GM12864 (cell line): ENCODE data around the gene MSRB3.

Experiments used
- DNase-seq: peaks from one replicate; pipeline ENCODE4 v3.0.0-alpha.2; 2011; ENCODE audit warnings: low read depth
- H3K4me3 ChIP-seq: 2 replicates; pipeline ENCODE4 v1.5.1; 2011; ENCODE audit warnings: mild to moderate bottlenecking, low read depth, low read length, control low read depth
- CTCF ChIP-seq: IDR thresholded peaks from 2 replicates; pipeline ENCODE4 v1.5.1; 2011; ENCODE audit warnings: low read depth, mild to moderate bottlenecking, moderate library complexity, low read length, control low read depth, inconsistent platforms; ENCODE audit errors: missing control alignments

MSRB3 gene

GRCh38 chr12:65408441-65408840 lies 130.0 kb downstream of the MSRB3 start:
- no peak overlapping the region for H3K4me3 ChIP-seq
- TF ChIP-seq CTCF = no peak
- DNase-seq = no peak

GRCh38 chr12:65409726-65410125 lies 131.2 kb downstream of the MSRB3 start:
- H3K4me3 ChIP-seq = no peak overlapping the region
- no peak for DNase-seq
- TF ChIP-seq CTCF = no peak

DNA sequence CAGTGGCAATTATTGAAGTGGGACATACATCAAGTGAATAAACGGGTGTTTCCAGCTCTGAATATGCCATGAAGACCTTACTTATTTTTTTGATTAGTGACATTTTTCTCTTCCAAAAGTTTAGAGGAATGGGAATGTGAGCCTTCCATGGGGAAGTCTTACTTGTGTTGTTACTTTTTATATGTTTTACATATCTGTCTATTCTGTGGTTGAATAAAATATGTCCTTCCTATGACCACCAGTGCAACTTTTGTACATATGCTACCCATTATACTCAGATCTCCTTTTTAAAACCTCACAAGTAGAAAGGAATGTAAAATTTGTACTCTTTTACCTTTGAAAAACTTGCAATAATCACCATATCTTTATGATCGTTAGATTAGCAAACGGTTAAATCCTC lies 132.7 kb downstream of the MSRB3 start:
- no peak overlapping the region for H3K4me3 ChIP-seq
- no peak for DNase-seq
- no peak for TF ChIP-seq CTCF

DNA sequence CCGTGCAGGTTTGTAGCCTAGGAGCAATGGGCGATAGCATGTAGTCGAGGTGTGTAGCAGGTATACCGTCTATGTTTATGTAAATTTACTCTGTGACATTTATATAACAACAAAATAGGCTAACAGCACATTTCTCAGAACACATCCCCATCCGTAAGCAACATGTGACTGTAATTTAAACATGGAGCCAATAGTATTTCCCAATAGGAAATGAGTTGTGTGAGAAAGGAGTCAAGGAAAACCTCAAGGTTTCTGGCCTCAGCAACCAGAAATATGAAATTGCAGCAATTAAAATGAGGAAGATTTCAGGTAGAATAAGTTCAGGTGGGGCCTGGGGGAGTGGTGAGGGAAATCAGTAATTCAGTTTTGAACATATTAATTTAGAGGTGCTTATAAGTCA lies 136.0 kb downstream of the MSRB3 start:
- TF ChIP-seq CTCF = no peak
- H3K4me3 ChIP-seq = no peak overlapping the region
- no peak for DNase-seq

DNA sequence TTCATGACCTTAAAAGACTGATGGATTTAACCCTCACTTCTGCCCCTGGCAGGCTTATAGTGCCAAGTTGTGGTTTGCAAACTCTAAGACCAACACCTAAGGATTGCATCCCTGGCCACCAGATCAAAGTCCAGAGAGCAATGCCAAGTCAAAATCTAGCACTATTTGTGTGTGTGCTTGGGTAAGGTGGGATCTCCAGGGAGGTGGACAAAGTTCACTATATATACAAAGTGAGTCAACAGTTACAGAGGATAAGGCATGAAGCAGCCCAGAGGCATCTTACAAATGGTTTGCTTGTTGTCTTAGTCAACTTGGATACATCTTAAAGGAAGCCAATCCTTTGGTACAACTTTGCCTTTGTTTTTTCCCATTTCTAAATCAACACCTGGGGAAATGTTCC lies 137.3 kb downstream of the MSRB3 start:
- DNase-seq = no peak
- no peak overlapping the region for H3K4me3 ChIP-seq
- no peak for TF ChIP-seq CTCF

DNA sequence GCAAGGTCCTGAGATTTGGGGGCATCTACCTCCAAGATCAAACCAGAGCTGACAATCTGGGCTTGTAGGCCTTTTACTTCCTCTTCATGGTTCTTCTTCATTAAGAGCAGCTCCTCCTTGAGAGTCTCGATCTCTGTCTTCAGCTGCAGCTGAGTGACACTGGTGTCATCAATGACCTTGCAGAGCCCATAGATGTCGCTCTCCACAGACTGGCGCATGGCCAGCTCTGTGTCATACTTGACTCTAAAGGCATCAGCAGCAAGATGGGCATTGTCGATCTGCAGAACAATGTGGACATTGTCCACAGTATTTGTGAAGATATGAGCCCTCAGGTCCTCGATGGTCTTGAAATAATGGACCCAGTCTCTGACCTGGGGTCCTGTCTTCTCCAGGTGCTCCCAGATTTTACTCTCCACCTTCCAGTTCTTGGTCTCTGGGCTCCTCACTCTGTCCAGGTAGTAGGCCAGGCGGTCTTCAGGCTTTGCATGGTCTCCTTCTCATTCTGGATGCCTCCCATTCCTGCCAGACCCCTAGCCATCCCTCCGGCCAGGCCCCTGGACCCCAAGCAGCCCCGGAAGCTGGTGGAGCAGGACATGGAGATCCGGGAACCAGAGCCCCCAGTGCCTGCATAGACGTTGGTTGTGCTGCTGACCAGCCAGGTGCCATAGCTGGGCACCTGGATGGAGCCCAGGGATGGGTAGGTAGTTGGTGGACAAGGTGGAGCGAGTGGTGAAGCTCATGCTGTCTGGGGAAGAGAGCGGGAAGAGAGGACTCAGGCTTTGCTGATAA lies 141.0 kb downstream of the MSRB3 start:
- no peak for DNase-seq
- no peak for TF ChIP-seq CTCF
- no peak overlapping the region for H3K4me3 ChIP-seq

GRCh38 chr12:65420941-65421340 lies 142.5 kb downstream of the MSRB3 start:
- no peak for TF ChIP-seq CTCF
- no peak for DNase-seq

More at GRCh38 chr12:65420941-65421340, 142.5 kb downstream of the MSRB3 start:
- no peak overlapping the region for H3K4me3 ChIP-seq
